Esophagus muscularis mucosa (tissue), 4 donors: Measurements from ENCODE around the gene SPRED1.

Experiments
- EP300 ChIP-seq: sonication (generic); formaldehyde crosslinking; IDR thresholded peaks from one replicate; pipeline ENCODE4 v1.6.1; 2017; ENCODE audit warnings: antibody characterized with exemption
- POLR2A ChIP-seq: fragments of 450-650 bp; IDR thresholded peaks from one replicate; pipeline ENCODE4 v1.6.1; 2017; ENCODE audit warnings: antibody characterized with exemption, moderate library complexity, mild to moderate bottlenecking, low read depth
- POLR2AphosphoS5 ChIP-seq, 2 donors: sonication (generic); formaldehyde crosslinking; IDR thresholded peaks; one replicate each; pipeline ENCODE4 v1.6.1; 2017; ENCODE audit warnings: antibody characterized with exemption in 2 of 2
- TF ChIP-seq, protein P1 (sequence below), 3 experiments: fragments of 200-600 bp in 2 of 3; fragments of 450-650 bp in 1 of 3; sonication (generic) in 2 of 3; IDR thresholded peaks; one replicate each; pipeline ENCODE4 v1.5.1; 2017 to 2019; ENCODE audit warnings: antibody characterized with exemption in 3 of 3, mild to moderate bottlenecking in 2 of 3, moderate library complexity in 1 of 3

DNA sequence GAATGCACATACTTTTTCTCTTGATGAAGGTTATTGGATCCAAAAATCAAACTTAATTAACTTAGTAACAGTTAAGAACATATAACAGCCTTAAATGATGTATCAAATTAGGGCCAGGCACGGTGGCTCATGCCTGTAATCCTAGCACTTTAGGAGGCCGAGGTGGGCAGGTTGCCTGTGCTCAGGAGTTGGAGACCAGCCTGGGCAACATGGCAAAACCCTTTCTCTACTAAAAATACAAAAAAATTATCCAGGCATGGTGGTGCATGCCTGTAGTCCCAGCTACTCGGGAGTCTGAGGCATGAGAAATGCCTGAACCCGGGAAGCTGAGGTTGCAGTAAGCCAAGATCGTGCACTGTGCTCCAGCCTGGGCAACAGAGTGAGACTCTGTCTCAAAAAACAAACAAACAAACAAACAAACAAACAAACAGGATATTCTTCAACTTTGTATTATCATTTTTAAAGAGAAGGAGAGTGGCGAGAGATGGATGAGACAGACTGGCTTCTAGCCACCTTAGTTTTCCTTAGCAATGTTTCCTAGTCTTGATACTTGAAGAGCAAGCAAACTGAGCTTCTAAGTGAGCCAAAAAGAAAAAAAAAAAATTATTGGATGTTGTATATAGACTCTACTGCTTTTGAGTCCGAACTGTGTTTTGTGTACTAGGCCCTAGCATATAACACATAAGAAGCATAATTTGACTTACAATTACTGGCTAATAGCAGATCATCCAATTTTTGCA lies 13.8 kb downstream of the SPRED1 start:
- TF ChIP-seq, protein P1, sequence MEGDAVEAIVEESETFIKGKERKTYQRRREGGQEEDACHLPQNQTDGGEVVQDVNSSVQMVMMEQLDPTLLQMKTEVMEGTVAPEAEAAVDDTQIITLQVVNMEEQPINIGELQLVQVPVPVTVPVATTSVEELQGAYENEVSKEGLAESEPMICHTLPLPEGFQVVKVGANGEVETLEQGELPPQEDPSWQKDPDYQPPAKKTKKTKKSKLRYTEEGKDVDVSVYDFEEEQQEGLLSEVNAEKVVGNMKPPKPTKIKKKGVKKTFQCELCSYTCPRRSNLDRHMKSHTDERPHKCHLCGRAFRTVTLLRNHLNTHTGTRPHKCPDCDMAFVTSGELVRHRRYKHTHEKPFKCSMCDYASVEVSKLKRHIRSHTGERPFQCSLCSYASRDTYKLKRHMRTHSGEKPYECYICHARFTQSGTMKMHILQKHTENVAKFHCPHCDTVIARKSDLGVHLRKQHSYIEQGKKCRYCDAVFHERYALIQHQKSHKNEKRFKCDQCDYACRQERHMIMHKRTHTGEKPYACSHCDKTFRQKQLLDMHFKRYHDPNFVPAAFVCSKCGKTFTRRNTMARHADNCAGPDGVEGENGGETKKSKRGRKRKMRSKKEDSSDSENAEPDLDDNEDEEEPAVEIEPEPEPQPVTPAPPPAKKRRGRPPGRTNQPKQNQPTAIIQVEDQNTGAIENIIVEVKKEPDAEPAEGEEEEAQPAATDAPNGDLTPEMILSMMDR (IDR thresholded peaks at IDR 0.05) = no peak
- TF ChIP-seq POLR2AphosphoS5 (IDR thresholded peaks at IDR 0.05) (no peak), POLR2A (no peak), EP300 (no peak)
